NOMO-1 (cell line): ENCODE measurements around the gene BPI.
A peak's percentile ranks its signal among the peaks of the same experiment; 100 is the strongest.
"Not testable (repeated sequence)": the region's sequence is repeated elsewhere in the genome, so short reads cannot be mapped to it uniquely, and the experiment has no call there.

Source experiments
- DNase-seq, 2 experiments: peaks; one replicate each; lab custom pipeline; 2025; ENCODE audit not compliant: unreplicated experiment in 2 of 2; lab: John Stamatoyannopoulos, UW

The BPI gene

GRCh38 chr20:38355161-38356012 lies 51.4 kb downstream of the BPI start:
- DNase-seq: peak in 1 of 2 experiments; percentile 26

- no peak for DNase-seq
Observed at GRCh38 chr20:38357653-38358207, 53.8 kb downstream of the BPI start.

GRCh38 chr20:38358556-38358955 lies 54.6 kb downstream of the BPI start:
- DNase-seq: no peak

- DNase-seq: no peak
Observed at GRCh38 chr20:38363004-38363747, 59.2 kb downstream of the BPI start.

GRCh38 chr20:38369389-38369788 lies 65.4 kb downstream of the BPI start:
- peak; percentile 59 to 69 for DNase-seq

GRCh38 chr20:38372806-38373205 lies 68.8 kb downstream of the BPI start:
- no peak for DNase-seq

- no peak for DNase-seq
Observed at GRCh38 chr20:38373231-38373867, 69.4 kb downstream of the BPI start.

GRCh38 chr20:38373898-38374297 lies 69.9 kb downstream of the BPI start:
- no peak for DNase-seq

- no peak for DNase-seq
Observed at GRCh38 chr20:38377039-38377685, 73.2 kb downstream of the BPI start.

- not testable (repeated sequence) for DNase-seq
Observed at GRCh38 chr20:38377838-38378237, 73.9 kb downstream of the BPI start.

- no peak for DNase-seq
Observed at GRCh38 chr20:38383147-38383546, 79.2 kb downstream of the BPI start.

GRCh38 chr20:38386004-38386403 lies 82.0 kb downstream of the BPI start:
- peak in 1 of 2 experiments; percentile 45 for DNase-seq

- DNase-seq: no peak
Observed at GRCh38 chr20:38386851-38387250, 82.9 kb downstream of the BPI start.
